Measurements from ENCODE around the gene SIRT4.
"Not testable (repeated sequence)": the region's sequence is repeated elsewhere in the genome, so short reads cannot be mapped to it uniquely, and the experiment has no call there.

The SIRT4 gene

DNA sequence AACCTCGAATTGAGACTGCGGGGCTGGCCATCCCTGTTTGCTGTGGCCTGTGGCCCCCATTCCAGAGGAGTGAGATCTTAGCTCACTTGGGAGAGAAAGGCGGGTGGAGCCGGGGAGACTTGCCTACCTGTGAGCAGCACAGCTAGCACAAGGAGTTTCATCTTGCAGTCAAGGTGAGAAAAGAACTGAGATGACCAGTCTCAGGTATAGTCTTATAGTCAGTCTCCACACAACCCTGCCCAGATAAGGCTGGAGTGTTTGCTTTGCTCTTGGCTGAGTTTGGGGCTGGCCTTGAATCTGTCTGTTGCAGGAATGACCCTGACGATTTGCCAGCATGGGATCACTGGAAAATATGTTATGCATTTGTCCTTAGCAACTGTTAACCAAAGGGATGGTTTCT lies 25.5 kb downstream of the SIRT4 start, which contains the start of gene PLA2G1B:
PLA2G1B (minus strand) TSS at position 187 of the 400 bp plus-strand sequence; CDS start at position 161, 26 bp downstream.
- Histone ChIP-seq H3K27ac (no peak within 1 kb of the TSS), H3K4me3 (no peak within 1 kb of the TSS)
- TF ChIP-seq, protein P1, sequence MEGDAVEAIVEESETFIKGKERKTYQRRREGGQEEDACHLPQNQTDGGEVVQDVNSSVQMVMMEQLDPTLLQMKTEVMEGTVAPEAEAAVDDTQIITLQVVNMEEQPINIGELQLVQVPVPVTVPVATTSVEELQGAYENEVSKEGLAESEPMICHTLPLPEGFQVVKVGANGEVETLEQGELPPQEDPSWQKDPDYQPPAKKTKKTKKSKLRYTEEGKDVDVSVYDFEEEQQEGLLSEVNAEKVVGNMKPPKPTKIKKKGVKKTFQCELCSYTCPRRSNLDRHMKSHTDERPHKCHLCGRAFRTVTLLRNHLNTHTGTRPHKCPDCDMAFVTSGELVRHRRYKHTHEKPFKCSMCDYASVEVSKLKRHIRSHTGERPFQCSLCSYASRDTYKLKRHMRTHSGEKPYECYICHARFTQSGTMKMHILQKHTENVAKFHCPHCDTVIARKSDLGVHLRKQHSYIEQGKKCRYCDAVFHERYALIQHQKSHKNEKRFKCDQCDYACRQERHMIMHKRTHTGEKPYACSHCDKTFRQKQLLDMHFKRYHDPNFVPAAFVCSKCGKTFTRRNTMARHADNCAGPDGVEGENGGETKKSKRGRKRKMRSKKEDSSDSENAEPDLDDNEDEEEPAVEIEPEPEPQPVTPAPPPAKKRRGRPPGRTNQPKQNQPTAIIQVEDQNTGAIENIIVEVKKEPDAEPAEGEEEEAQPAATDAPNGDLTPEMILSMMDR (IDR thresholded peaks at IDR 0.05): no peak
- DNase-seq (ENCODE audit: low spot score): no peak

DNA sequence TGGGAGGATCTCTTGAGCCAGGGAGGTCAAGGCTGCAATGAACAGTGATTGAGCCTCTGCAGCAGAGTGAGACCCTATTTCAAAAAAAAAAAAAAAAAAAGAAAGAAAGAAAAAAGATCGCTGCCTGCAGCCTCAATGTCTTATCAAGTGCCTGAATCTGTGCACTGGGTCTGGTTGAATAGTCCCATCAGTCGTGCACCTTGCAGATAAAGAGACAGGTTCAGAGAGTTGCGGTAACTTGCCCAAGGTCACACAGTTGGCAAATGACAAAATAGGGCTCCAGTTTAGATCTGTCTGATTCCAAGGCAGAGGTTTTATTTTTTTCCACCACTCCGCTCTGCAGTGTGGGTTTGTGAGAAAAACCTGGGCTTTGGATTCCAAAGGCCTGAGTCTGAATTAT lies 26.1 kb downstream of the SIRT4 start:
- DNase-seq (ENCODE audit: low spot score): no peak
- TF ChIP-seq, protein P1 (IDR thresholded peaks at IDR 0.05): no peak
- Histone ChIP-seq H3K4me3 (no peak overlapping the region), H3K27ac (no peak overlapping the region)

DNA sequence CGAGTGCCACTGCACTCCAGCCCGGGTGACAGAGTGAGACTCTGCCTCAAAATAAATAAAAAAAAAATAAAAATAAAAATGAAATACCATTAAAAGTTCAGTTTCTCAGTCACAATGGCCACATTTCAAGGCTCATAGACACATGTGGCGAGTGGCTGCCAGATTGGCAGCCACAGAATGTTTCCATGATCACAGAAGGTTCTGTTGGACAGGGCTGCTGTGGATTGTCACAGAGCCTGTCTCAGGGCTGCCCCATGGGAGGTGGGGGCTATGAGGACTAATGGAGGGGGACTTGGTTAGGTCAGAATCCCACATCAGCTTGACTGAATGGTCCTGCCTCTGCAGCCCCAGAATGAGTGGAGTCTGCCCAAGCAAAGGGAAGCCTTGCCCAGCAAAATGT lies 29.3 kb downstream of the SIRT4 start:
- DNase-seq (ENCODE audit: low spot score): no peak
- Histone ChIP-seq H3K27ac (no peak overlapping the region), H3K4me3 (no peak overlapping the region)
- TF ChIP-seq, protein P1 (IDR thresholded peaks at IDR 0.05): no peak

DNA sequence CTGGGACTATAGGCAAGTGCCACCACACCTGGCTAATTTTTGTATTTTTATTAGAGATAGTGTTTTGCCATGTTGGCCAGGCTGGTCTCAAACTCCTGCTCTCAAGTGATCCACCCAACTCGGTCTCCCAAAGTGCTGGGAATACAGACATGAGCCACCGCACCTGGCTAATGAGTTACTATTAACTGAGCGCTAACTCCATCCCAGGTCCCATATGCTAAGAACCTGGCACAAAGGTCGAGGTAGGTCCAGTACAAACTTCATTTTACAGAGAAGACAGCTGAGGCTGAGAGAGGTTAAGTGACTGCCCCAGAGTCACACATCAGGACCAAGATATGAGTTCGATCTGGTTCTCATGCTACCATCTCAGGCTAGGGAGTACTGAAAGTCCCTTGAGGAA lies 29.9 kb downstream of the SIRT4 start:
- H3K4me3 ChIP-seq: no peak overlapping the region
- TF ChIP-seq, protein P1 (IDR thresholded peaks at IDR 0.05): no peak
- no peak for DNase-seq (ENCODE audit: low spot score)
- no peak overlapping the region for H3K27ac ChIP-seq

DNA sequence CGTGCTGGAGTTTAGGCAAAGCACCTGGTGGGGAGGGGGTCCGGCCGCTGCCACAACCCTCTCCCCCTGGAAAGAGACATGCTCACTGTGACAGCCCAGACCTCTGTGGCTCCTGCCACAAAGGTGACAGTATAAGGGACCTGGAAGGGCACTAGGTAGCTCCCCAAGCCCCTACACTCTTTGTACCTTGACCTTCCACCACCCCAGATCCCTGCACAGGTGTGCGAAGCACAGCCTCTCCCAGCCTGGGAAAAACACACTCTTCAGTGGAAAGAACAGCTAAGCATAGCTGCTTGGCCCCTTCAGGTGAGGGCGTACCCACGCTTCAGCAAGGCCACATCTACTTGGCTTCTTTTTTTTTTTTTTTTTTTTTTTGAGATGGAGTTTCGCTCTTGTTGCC lies 30.4 kb downstream of the SIRT4 start:
- DNase-seq (ENCODE audit: low spot score): no peak
- H3K27ac ChIP-seq: no peak overlapping the region
- no peak overlapping the region for H3K4me3 ChIP-seq
- TF ChIP-seq, protein P1 (IDR thresholded peaks at IDR 0.05): no peak

DNA sequence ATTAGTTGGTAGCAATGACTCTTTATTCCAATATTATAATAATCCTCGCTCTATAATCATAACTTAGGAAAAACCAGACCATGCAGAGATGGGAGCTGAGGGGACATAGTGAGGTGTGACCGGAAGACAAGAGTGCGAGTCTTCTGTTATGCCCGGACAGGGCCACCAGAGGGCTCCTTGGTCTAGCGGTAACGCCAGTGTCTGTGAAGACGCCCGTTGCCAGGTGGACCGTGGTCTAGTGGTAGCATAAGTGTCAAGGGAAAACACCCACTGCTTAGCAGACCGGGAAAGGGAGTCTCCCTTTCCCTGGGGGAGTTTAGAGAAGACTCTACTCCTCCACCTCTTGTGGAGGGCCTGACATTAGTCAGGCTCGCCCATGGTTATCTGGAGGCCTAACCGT lies 33.3 kb downstream of the SIRT4 start:
- not testable (repeated sequence) for DNase-seq (ENCODE audit: low spot score); H3K4me3 ChIP-seq; H3K27ac ChIP-seq
- TF ChIP-seq, protein P1 (IDR thresholded peaks at IDR 0.05): peak; percentile 15

DNA sequence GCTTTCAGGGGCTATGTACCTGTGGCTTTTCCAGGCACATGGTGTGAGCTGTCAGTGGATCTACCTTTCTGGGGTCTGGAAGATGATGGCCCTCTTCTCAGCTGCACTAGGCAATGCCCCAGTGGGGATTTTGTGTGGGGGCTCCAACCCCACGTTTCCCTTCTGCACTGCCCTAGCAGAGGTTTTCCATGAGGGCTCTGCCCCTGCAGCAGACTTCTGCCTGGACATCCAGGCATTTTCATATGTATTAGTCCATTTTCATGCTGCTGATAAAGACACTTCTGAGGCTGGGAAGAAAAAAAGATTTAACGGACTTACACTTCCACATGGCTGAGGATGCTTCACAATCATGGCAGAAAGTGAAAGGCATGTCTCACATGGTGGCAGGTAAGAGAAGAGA lies 34.3 kb downstream of the SIRT4 start:
- not testable (repeated sequence) for DNase-seq (ENCODE audit: low spot score); H3K4me3 ChIP-seq; H3K27ac ChIP-seq

DNA sequence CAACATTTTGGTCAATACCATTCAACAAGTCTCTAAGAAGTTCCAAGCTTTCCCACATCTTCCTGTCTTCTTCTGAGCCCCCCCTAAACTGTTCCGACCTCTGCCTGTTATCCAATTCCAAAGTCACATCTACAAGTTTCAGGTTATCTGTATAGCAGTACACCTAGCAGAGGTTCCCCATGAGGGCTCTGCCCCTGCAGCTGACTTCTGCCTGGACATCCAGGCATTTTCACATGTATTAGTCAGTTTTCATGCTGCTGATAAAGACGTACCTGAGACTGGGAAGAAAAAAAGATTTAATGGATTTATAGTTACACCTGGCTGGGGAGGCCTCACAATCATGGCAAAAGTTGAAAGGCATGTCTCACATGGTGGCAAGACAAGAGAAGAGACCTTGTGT lies 35.6 kb downstream of the SIRT4 start:
- H3K27ac ChIP-seq: no peak overlapping the region
- H3K4me3 ChIP-seq: no peak overlapping the region
- TF ChIP-seq, protein P1 (IDR thresholded peaks at IDR 0.05): no peak
- no peak for DNase-seq (ENCODE audit: low spot score)
